Activated CD4-positive, alpha-beta T cell treated with anti-CD3 and anti-CD28 coated beads, Interleukin-2, amount 10 ng/mL, durations not matched to agents 24 days and 14 days (primary cell): Measurements from ENCODE around the gene DIAPH3. TPM values are rescaled to one million over a fixed set of nuclear protein-coding genes. Genes with fewer than 3 reads are reported as not detected.

Source experiments
- DNase-seq: peaks from one replicate; pipeline ENCODE4 v3.0.0; 2022
- H3K27ac Mint-ChIP-seq: one replicate; pipeline ENCODE4 v1.8.0; 2022; ENCODE audit warnings: mild to moderate bottlenecking, mixed read lengths
- H3K27me3 Mint-ChIP-seq: one replicate; pipeline ENCODE4 v1.8.0; 2022; ENCODE audit warnings: mixed read lengths
- H3K36me3 Mint-ChIP-seq: one replicate; pipeline ENCODE4 v1.8.0; 2022; ENCODE audit warnings: low read depth, mild to moderate bottlenecking, mixed read lengths
- H3K4me1 Mint-ChIP-seq: one replicate; pipeline ENCODE4 v1.8.0; 2021; ENCODE audit warnings: mixed read lengths
- H3K4me3 Mint-ChIP-seq: one replicate; pipeline ENCODE4 v1.8.0; 2022; ENCODE audit warnings: mild to moderate bottlenecking, moderate library complexity, mixed read lengths
- H3K9me3 Mint-ChIP-seq: one replicate; pipeline ENCODE4 v1.8.0; 2021; ENCODE audit warnings: mixed read lengths
- intact Hi-C: fragments of 100-400 bp; cut with micrococcal nuclease; formaldehyde crosslinking; loops from one replicate; pipeline ENCODE4 v1.15.1; 2023
- total RNA-seq: library from RNA; stranded (reverse); gene quantifications from 2 replicates; pipeline ENCODE4 v1.2.3, GENCODE V29; 2022

Gene DIAPH3
- total RNA-seq, 1 donor from 2014 or later: 26.6 TPM

GRCh38 chr13:59728896-59729545 is 434.7 kb downstream of the DIAPH3 start:
- Mint-ChIP-seq H3K4me1 (no peaks in the 10 kb centered on the region), H3K27me3 (no peaks in the 10 kb centered on the region), H3K27ac (no peak overlapping the region), H3K36me3 (no peaks in the 10 kb centered on the region), H3K9me3 (no peaks in the 10 kb centered on the region), H3K4me3 (no peak overlapping the region)
- intact Hi-C loops: no loop called here
- no peak for DNase-seq

GRCh38 chr13:59721926-59722910 is 441.5 kb downstream of the DIAPH3 start:
- no peak overlapping the region for H3K4me3 Mint-ChIP-seq
- peak; percentile 62 for DNase-seq
- H3K27ac Mint-ChIP-seq: peak overlapping the region; percentile 5
- H3K9me3 Mint-ChIP-seq: no peaks in the 10 kb centered on the region
- no peaks in the 10 kb centered on the region for H3K36me3 Mint-ChIP-seq
- intact Hi-C loops: no loop called here
- no peaks in the 10 kb centered on the region for H3K27me3 Mint-ChIP-seq
- peaks cover 8% of the 10 kb centered on the region for H3K4me1 Mint-ChIP-seq

DNA sequence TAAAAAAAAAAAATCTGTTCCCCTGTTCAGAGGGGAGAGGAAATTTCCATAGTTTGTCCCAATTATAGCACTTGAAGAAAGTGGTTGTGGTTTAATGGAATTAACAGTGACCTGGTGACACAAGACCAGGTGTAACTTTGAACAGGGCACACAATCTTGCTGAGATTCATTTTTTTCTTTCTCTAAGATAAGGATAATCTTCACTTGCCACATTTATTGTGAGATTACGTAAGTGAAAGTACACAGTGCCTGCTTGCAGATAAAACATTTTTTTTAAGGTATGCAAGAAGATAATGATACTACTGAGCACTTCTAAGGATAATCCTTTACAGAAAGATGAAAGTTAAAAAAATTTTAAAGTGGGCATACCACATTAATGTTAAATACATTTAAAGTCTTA is 448.1 kb downstream of the DIAPH3 start:
- no peak for DNase-seq
- intact Hi-C loops: no loop called here
- Mint-ChIP-seq H3K27me3 (no peaks in the 10 kb centered on the region), H3K4me3 (no peak overlapping the region), H3K27ac (no peak overlapping the region), H3K9me3 (no peaks in the 10 kb centered on the region), H3K36me3 (no peaks in the 10 kb centered on the region), H3K4me1 (peaks cover 2% of the 10 kb centered on the region)

DNA sequence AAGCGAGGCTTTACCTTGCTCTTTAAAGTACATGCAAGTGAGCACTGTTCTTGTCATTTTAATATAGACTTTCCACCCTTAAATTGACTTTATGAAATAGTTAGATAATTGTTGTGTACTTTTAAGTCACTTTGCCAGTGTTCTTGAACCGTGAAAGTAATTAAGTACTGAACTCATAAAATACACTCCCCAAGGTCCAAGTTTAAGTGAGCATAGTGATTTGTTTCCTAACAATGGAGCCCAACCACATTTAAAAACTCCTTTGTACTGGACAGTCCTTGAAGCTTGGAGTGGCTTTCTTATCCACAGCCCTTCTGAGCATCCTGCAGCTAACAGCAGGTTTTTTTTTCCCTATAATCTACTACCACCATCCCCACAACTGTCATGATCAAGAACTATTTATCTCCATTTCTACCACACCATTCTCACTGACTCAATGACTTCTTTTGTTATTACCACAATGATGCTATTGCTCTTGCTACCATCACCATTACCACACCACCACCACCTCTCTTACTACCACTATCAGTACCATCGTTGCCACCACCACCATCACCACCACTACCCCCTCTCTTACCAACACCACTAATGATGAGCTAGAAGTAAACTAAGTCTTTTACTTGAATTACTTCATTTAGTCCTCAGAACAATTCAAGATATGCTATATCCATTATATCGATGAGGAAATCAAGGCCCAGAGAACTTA is 452.6 kb downstream of the DIAPH3 start:
- H3K4me3 Mint-ChIP-seq: no peak overlapping the region
- H3K27ac Mint-ChIP-seq: no peak overlapping the region
- H3K27me3 Mint-ChIP-seq: no peaks in the 10 kb centered on the region
- no peaks in the 10 kb centered on the region for H3K4me1 Mint-ChIP-seq
- no peaks in the 10 kb centered on the region for H3K9me3 Mint-ChIP-seq
- intact Hi-C loops: no loop called here
- H3K36me3 Mint-ChIP-seq: no peaks in the 10 kb centered on the region
- no peak for DNase-seq

DNA sequence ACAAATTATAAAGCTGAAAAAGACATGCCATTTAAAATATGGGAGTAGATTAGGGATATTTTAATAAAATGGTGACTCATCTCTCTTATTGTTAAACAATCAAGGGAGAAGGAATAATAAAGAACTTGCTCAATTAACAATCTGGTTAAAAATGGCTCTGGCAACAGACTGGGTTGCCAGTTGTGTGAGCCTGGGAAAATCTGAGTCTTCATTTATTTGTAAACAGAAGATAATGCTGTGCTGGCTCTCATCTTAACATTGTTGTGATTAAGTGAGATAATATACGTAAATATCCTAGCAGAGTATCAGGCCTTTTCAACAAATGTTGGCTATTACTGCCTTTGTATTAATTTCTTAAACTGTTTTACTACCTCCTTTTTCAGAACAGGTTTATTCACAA is 453.3 kb downstream of the DIAPH3 start:
- no peak overlapping the region for H3K27ac Mint-ChIP-seq

GRCh38 chr13:59706101-59706976 is 457.4 kb downstream of the DIAPH3 start:
- H3K36me3 Mint-ChIP-seq: no peaks in the 10 kb centered on the region
- intact Hi-C loops: no loop called here
- no peak overlapping the region for H3K27ac Mint-ChIP-seq
- no peaks in the 10 kb centered on the region for H3K27me3 Mint-ChIP-seq
- H3K9me3 Mint-ChIP-seq: no peaks in the 10 kb centered on the region
- no peak overlapping the region for H3K4me3 Mint-ChIP-seq
- no peaks in the 10 kb centered on the region for H3K4me1 Mint-ChIP-seq
- no peak for DNase-seq

More for the DNA sequence above, 453.3 kb downstream of the DIAPH3 start:
- Mint-ChIP-seq H3K4me3 (no peak overlapping the region), H3K9me3 (no peaks in the 10 kb centered on the region), H3K36me3 (no peaks in the 10 kb centered on the region), H3K27me3 (no peaks in the 10 kb centered on the region), H3K4me1 (no peaks in the 10 kb centered on the region)
- intact Hi-C loops: no loop called here
- DNase-seq: no peak

DNA sequence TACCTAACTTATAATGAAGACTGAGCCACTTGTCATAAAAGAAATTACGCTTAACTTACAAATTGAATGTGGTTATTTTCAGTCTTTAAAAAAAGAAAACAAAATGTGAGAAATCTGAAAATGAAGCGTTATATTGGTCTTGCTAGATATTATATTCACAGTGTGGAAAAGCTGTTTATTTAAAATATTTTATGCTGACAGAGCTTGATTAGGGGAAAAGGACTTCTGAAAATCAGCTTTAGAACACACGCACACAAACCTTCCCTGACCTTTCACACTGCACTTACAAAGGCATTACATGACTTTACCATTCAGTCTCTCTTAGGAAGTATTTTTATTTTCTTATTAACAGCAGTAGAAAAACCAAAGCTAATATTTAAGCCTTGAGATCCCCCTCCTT is 461.5 kb downstream of the DIAPH3 start:
- DNase-seq: no peak
- Mint-ChIP-seq H3K9me3 (no peaks in the 10 kb centered on the region), H3K36me3 (no peaks in the 10 kb centered on the region), H3K27ac (no peak overlapping the region), H3K27me3 (no peaks in the 10 kb centered on the region), H3K4me3 (no peak overlapping the region), H3K4me1 (no peaks in the 10 kb centered on the region)
- intact Hi-C loops: no loop called here

GRCh38 chr13:59701261-59701660 is 462.5 kb downstream of the DIAPH3 start:
- H3K4me3 Mint-ChIP-seq: no peak overlapping the region
- H3K9me3 Mint-ChIP-seq: no peaks in the 10 kb centered on the region
- H3K4me1 Mint-ChIP-seq: no peaks in the 10 kb centered on the region
- DNase-seq: no peak
- no peaks in the 10 kb centered on the region for H3K36me3 Mint-ChIP-seq
- H3K27ac Mint-ChIP-seq: no peak overlapping the region
- intact Hi-C loops: no loop called here
- no peaks in the 10 kb centered on the region for H3K27me3 Mint-ChIP-seq

DNA sequence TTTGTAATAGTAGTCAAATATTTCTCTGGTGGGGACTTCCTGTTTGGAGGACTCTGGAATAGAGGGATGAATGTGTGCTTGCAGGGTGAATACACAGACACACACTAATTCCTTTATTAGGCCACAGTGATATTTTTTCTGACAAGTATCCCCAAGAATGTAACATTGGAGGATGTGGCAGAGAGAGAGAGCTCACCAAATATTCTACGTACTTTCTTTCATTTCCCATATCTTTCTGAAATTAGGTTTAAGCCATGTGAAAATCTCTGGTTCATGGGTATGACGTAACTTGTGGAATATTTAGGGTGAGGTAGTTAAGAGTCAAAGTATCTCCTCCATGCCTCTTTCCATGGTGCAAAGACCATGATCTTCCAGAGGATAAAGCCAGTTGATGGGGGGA is 463.4 kb downstream of the DIAPH3 start:
- no peaks in the 10 kb centered on the region for H3K4me1 Mint-ChIP-seq
- no peak overlapping the region for H3K4me3 Mint-ChIP-seq
- intact Hi-C loops: no loop called here
- no peak overlapping the region for H3K27ac Mint-ChIP-seq
- H3K36me3 Mint-ChIP-seq: no peaks in the 10 kb centered on the region
- H3K27me3 Mint-ChIP-seq: no peaks in the 10 kb centered on the region
- no peak for DNase-seq
- no peaks in the 10 kb centered on the region for H3K9me3 Mint-ChIP-seq

DNA sequence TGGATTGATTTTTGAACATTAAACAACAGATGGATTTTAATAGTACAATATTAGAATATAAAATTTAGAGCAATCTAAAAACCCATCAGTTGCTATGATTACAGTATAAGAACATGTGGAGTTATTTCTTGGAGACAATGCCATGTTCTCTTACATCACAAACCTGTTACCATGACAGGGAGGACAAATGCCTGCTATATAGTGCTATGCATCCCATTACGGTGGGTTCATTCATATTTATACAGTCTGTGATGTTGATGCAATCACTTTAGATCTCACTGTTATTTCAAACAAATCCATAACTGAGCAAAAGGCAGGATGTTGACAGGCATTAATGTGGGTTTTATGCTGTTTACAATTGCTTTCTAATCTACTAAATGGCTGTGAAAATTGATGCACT is 467.5 kb downstream of the DIAPH3 start:
- no peaks in the 10 kb centered on the region for H3K36me3 Mint-ChIP-seq
- no peaks in the 10 kb centered on the region for H3K27me3 Mint-ChIP-seq
- H3K4me3 Mint-ChIP-seq: no peak overlapping the region
- intact Hi-C loops: no loop called here
- DNase-seq: no peak
- H3K27ac Mint-ChIP-seq: no peak overlapping the region
- no peaks in the 10 kb centered on the region for H3K4me1 Mint-ChIP-seq
- no peaks in the 10 kb centered on the region for H3K9me3 Mint-ChIP-seq

DNA sequence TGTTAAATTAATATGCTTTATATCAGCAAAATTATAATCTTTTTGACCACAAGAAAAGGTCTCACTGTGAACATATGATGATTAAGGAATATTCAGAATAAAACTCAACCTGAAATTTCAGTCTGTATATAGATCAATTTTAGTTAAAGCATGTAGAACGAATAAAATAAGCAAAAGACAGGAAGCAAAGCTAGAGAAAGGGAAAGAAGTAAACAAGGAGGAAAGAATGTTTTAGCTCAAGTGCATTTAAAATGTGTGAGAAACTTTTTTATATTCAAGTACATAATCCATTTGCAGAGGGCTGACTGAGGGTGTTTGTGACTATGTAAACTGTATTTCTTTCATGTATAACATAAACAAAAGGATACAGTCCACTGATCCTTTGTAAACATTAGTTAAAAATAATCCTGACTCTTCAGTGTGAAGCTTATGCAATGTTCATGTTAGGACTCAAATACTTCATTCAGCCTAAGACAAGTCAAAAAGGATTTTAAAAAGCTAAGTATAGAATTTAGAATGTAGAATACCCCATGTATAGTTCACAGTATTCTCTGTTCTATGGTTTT is 472.1 kb downstream of the DIAPH3 start:
- intact Hi-C loops: no loop called here
- no peaks in the 10 kb centered on the region for H3K36me3 Mint-ChIP-seq
- no peaks in the 10 kb centered on the region for H3K9me3 Mint-ChIP-seq
- H3K27ac Mint-ChIP-seq: no peak overlapping the region
- no peak for DNase-seq
- H3K27me3 Mint-ChIP-seq: no peaks in the 10 kb centered on the region
- H3K4me3 Mint-ChIP-seq: no peak overlapping the region
- H3K4me1 Mint-ChIP-seq: no peaks in the 10 kb centered on the region

DNA sequence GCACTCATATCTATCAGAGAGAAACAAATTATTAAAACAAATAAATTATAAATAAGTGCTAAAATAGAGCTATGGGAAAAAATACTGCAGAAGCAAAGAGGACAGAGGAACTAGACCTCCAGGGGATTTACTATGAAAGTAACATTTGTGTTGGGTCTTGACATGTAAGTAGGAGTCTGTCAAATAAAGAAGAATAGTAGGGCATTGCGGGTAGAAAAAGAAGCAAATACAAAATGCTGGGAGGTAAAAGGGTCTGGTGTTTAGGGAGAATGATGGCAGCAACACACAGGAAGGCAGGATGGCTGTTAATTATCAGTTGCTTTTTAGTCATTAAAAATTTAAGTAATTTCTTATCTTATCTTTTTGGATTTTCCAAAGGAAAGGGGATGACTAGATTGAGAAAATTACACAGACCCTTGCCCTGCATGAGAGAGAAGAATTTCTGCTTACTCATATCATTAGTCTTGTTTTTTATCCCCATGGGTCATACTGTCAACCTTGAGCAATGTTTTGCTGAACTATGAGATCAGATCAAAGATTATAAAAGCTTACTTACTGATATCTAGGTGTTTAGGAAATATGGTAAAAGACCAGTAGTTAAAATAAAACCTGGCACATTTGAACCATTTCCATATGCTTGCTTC is 472.7 kb downstream of the DIAPH3 start:
- Mint-ChIP-seq H3K9me3 (no peaks in the 10 kb centered on the region), H3K36me3 (no peaks in the 10 kb centered on the region), H3K27me3 (no peaks in the 10 kb centered on the region), H3K4me3 (no peak overlapping the region), H3K27ac (no peak overlapping the region), H3K4me1 (no peaks in the 10 kb centered on the region)
- DNase-seq: no peak
- intact Hi-C loops: no loop called here

DNA sequence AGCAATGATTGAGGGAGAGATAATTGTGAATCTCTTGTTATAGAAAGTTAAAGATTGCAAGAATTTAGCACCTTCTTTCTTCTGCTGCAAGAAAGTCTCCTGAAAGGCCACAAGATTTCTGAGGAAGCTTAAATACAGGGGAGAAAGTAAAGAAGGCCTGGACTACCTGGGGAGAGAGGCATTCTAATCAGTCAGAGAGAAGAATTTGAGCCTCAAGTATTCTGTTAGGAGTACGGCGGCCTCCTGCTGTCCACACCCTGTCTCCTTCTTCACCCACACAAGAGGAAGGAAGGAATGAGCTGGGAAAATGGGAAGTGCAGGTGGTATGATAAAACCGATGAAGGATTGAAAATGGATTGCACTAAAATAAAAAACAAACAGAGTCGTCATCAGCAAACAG is 474.7 kb downstream of the DIAPH3 start:
- Mint-ChIP-seq H3K27ac (no peak overlapping the region), H3K4me3 (no peak overlapping the region), H3K27me3 (no peaks in the 10 kb centered on the region), H3K36me3 (no peaks in the 10 kb centered on the region), H3K4me1 (no peaks in the 10 kb centered on the region), H3K9me3 (no peaks in the 10 kb centered on the region)
- DNase-seq: no peak
- intact Hi-C loops: no loop called here
